GM12875 (cell line): ENCODE data around the gene UST.

ENCODE experiments used
- H3K4me3 ChIP-seq: one replicate; pipeline ENCODE4 v1.5.1; 2011; ENCODE audit warnings: low read depth, low read length, control low read depth
- TF ChIP-seq, protein P1 (sequence below): IDR thresholded peaks from 2 replicates; pipeline ENCODE4 v1.5.1; 2011; ENCODE audit warnings: low read depth, mild to moderate bottlenecking, control low read depth, inconsistent platforms, low read length, moderate library complexity, borderline replicate concordance; ENCODE audit not compliant: insufficient read depth

Gene UST

DNA sequence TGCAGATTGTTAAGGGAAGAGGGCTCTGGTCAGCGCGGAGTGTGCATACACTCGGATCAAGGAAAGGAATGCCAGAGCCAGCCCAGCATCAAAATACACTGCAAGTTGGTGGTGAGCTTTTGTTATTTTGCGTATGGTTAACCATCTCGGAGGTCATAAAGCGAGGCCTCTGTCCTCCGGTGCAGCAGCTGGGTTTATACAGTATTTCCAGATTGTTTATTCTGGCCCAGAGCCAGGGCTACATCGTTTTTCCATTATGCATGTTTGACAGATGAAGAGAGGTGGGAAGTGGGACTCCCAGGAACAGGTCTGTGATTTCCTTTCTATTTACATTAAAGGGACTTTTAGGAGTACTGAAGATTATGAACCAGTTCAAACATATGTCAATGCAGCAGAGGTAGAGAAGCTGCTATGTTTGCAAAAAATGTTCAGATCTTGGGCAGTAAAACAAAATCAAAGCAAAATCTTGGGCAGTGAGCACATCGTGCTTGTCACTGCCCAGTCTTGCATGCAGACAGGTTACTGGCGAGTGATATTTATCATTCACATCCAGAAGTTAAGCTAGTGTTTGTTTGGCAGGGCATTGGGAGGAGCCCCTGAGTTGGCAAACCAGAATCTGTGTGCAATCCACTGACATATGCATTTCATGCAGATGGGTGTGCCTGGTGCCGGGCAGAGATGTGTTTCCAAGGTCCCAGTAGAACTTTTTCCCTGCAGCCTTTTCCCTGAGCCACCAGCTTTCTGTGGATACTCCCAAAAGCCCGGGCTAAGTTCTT is 314.3 kb downstream of the UST start:
- TF ChIP-seq, protein P1, sequence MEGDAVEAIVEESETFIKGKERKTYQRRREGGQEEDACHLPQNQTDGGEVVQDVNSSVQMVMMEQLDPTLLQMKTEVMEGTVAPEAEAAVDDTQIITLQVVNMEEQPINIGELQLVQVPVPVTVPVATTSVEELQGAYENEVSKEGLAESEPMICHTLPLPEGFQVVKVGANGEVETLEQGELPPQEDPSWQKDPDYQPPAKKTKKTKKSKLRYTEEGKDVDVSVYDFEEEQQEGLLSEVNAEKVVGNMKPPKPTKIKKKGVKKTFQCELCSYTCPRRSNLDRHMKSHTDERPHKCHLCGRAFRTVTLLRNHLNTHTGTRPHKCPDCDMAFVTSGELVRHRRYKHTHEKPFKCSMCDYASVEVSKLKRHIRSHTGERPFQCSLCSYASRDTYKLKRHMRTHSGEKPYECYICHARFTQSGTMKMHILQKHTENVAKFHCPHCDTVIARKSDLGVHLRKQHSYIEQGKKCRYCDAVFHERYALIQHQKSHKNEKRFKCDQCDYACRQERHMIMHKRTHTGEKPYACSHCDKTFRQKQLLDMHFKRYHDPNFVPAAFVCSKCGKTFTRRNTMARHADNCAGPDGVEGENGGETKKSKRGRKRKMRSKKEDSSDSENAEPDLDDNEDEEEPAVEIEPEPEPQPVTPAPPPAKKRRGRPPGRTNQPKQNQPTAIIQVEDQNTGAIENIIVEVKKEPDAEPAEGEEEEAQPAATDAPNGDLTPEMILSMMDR = no peak
- no peak overlapping the region for H3K4me3 ChIP-seq

DNA sequence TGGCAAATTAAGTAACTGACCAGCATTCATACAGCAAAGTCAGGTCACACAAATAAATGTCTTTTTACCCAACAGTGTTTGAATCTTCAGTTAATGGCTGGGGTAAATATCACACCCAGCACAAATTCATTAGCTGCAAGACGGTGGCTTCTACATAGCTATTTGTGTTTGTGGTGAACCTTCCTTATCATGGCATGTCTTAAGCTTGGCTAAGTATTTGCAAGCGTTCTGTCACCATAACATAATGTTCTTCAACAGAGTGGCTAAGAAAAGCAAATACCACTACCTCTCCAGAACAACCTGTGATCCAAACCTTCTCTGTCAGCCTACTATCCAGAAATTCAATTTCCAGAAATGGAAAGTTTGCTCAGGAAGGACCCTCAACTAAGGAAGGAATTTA is 315.1 kb downstream of the UST start:
- TF ChIP-seq, protein P1 = no peak

DNA sequence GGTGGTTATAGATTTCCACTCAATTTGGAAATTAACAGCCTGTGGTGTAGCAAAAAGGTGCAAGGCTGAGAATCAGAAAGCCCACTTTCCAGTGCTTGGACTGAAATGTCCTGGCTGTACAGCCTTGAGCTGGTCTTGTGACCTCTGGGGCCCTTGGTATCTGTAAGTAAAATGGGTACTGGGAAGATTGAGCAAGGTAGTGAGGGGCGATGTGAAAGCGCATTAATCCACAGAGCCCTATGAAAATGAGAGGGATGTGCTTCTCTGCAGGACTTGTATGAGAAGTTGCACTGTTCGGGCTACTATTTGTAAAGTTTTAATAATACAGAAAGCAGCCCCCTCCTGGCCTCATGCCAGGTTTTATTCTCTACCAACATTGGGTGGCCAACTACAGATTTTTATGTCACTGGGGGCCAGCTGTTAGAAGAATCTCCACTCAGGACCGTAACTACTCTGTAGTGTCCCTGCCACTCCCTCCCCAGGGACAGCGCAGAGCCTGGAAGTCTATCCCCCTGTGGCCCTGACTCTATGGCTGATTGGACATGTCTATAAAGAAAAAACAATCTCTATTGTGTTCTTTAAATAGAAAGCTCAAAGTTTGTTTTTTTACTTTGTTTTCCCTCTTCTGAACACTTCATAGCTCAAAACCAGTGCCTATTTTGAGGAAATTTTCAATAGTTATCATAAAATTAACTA is 316.0 kb downstream of the UST start:
- H3K4me3 ChIP-seq = no peak overlapping the region
- TF ChIP-seq, protein P1 = no peak

More for the DNA sequence above, 315.1 kb downstream of the UST start:
- H3K4me3 ChIP-seq = no peak overlapping the region

DNA sequence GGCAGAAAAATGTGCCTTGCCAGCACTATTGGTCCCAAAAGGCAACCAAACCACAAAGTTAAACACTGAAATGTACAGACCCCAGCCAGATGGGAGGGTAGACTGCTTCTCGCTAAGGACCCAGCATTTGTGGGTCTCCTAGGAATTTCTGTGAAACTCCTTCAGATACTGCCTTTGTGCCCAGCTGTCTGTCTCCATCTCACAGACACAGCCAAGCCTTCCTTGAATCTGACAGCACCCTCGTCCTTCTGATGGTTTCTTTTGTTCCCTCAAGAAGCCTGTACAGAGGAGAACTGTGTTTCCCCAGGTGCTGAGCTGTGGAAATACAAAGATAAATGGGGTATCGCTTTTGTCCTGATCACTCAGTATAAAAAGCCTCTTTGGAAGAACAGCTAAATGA is 316.6 kb downstream of the UST start:
- TF ChIP-seq, protein P1 = no peak
- H3K4me3 ChIP-seq = no peak overlapping the region

DNA sequence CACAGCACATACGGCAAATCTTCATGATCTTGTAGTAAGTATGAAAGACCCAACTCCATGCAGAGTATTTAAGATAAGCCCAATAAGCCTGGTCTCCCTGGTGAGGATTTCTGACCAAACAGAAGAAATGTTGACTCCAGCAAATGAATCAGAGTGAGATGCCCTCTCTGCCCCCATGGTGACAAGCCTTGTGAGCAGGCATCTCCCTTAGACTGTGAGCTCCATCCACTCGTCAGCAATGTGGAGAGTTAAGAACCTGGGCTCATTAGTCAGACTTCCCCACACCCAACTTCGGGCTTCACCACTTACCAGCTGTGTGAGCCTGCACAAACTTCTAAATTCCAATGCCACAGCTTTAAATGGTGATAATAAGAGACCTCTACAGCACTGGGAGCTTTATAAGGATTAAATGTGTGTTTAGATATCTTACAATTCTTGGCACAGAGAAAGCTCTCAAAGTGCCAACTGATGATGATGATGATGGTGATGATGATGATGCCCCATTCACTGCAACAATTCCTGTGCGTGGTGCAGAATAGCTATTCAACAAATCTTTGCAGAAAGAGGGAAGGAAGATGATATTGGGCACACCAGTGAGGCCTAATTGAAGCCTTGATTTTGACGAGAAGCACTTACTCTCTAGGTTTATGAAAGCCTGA is 317.3 kb downstream of the UST start:
- TF ChIP-seq, protein P1 = no peak
- H3K4me3 ChIP-seq = no peak overlapping the region

DNA sequence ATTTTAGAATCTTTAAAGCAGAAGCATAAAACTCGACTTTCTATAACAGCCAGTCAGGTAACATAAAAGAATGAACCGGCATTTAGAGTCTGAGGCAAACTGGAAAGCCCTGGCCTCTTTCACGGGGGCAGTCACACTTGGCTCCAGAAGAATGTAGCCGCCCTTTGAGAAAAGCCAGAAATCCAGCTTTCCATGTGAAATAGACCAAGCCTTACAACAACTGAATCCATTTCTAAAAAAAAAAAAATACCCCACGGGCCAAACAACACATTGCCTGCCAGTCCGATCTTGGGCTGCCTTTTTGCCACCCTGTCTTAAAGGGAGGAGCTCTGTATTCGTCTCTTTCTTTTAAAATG is 317.8 kb downstream of the UST start:
- TF ChIP-seq, protein P1 = no peak
- H3K4me3 ChIP-seq = no peak overlapping the region

DNA sequence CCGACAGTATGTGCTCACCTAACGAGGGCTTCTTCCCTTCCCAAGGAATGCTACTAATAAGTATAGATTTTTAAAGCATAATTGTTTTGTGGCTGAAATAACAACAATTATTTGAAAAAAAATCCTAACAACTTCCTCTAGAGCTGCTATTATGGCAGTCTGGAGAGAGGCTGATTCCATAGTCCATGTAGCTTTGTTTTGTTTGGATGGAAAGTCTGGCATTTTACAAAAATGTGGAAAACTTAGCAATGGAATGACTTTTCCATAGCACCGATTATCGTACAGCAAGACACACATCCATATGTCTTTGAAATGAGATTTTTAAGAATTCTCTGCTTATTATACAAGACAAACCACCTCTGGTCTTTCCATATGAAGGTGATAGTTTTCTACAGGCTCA is 318.3 kb downstream of the UST start:
- TF ChIP-seq, protein P1 = no peak
- no peak overlapping the region for H3K4me3 ChIP-seq
